Breast epithelium (tissue), 3 donors: Measurements from ENCODE around the gene MIER3.

ENCODE experiments used
- CTCF ChIP-seq, 3 donors: fragments of 450-650 bp; IDR thresholded peaks; one replicate each; pipeline ENCODE4 v1.5.1; 2016 to 2017; ENCODE audit warnings: antibody characterized with exemption in 3 of 3, mild to moderate bottlenecking in 3 of 3, moderate library complexity in 3 of 3
- POLR2A ChIP-seq: fragments of 450-650 bp; IDR thresholded peaks from one replicate; pipeline ENCODE4 v1.6.1; 2016; ENCODE audit warnings: antibody characterized with exemption, mild to moderate bottlenecking, moderate library complexity
- POLR2AphosphoS5 ChIP-seq, 3 donors: sonication (generic); formaldehyde crosslinking; IDR thresholded peaks; one replicate each; pipeline ENCODE4 v1.6.1; 2017; ENCODE audit warnings: antibody characterized with exemption in 3 of 3

GRCh38 chr5:56918054-56918453 is 33.9 kb downstream of the MIER3 start:
- TF ChIP-seq CTCF (IDR thresholded peaks at IDR 0.05) = no peak
- TF ChIP-seq POLR2AphosphoS5 (IDR thresholded peaks at IDR 0.05) = no peak
- TF ChIP-seq POLR2A = no peak
